GM12891 (cell line): ENCODE results near the gene DIP2A.

Source experiments
- PAX5 ChIP-seq: IDR thresholded peaks from 2 replicates; pipeline ENCODE4 v1.6.1; 2011; ENCODE audit warnings: low read length, moderate library complexity, mild to moderate bottlenecking; ENCODE audit not compliant: insufficient read depth, severe bottlenecking
- POLR2A ChIP-seq: IDR thresholded peaks from 2 replicates; pipeline ENCODE4 v1.6.1; 2011; ENCODE audit warnings: low read depth, low read length, control low read depth
- POLR2AphosphoS5 ChIP-seq: IDR thresholded peaks from 2 replicates; pipeline ENCODE4 v1.6.1; 2011; ENCODE audit warnings: low read depth, low read length, control low read depth
- SPI1 ChIP-seq: IDR thresholded peaks from 2 replicates; pipeline ENCODE4 v1.6.1; 2011; ENCODE audit warnings: low read depth, low read length, control low read depth
- TAF1 ChIP-seq: IDR thresholded peaks from 2 replicates; pipeline ENCODE4 v1.6.1; 2011; ENCODE audit warnings: low read depth, low read length, control low read depth

DNA sequence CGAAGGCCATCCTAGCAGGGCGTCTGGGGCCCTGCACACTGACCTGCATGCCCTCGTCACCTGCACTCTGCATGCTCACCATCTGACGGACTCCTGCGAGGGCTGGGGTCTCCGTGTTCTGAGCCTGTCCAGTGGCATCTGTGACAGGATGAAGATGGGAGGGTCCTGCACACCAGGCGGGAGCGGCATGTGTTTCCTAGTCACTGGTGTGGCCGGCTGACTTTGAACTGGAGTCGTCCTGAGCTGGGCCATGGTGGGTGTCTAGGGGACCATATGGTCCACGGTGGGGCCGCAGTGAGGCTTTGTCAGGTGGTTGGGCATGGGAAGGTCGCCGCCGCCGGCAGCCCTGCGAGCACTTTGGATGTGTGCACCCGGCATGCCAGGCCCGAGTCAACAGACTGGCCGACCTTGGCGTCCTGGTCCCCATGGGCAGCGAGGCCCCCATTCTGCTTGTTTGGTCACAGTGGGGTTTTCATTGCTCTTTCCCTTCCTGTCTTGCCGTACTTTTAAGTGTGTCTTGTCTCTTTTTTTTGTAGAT is 16.7 kb upstream of the DIP2A start:
- TF ChIP-seq POLR2AphosphoS5 (no peak), POLR2A (no peak), TAF1 (no peak), PAX5 (no peak), SPI1 (no peak)
